ENCODE measurements around the gene TBCEL.

The TBCEL gene

GRCh38 chr11:121058941-121059340, 35.0 kb downstream of the TBCEL start:
- Histone ChIP-seq H3K27me3 (ENCODE audit: insufficient read depth, low read depth, severe bottlenecking) (no peaks in the 10 kb centered on the region), H3K4me3 (ENCODE audit: low read depth, low read length) (no peak overlapping the region), H3K9me3 (ENCODE audit: severe bottlenecking) (no peaks in the 10 kb centered on the region), H3K27ac (no peak overlapping the region), H3K36me3 (peaks cover 23% of the 10 kb centered on the region)
- DNase-seq = no peak
- TF ChIP-seq, protein P1, sequence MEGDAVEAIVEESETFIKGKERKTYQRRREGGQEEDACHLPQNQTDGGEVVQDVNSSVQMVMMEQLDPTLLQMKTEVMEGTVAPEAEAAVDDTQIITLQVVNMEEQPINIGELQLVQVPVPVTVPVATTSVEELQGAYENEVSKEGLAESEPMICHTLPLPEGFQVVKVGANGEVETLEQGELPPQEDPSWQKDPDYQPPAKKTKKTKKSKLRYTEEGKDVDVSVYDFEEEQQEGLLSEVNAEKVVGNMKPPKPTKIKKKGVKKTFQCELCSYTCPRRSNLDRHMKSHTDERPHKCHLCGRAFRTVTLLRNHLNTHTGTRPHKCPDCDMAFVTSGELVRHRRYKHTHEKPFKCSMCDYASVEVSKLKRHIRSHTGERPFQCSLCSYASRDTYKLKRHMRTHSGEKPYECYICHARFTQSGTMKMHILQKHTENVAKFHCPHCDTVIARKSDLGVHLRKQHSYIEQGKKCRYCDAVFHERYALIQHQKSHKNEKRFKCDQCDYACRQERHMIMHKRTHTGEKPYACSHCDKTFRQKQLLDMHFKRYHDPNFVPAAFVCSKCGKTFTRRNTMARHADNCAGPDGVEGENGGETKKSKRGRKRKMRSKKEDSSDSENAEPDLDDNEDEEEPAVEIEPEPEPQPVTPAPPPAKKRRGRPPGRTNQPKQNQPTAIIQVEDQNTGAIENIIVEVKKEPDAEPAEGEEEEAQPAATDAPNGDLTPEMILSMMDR (IDR thresholded peaks at IDR 0.05; ENCODE audit: low read depth, low read length) = no peak

GRCh38 chr11:121059605-121060004, 35.7 kb downstream of the TBCEL start:
- no peaks in the 10 kb centered on the region for H3K27me3 ChIP-seq (ENCODE audit: insufficient read depth, low read depth, severe bottlenecking)
- H3K36me3 ChIP-seq = peaks cover 17% of the 10 kb centered on the region
- no peak overlapping the region for H3K27ac ChIP-seq
- TF ChIP-seq, protein P1 (IDR thresholded peaks at IDR 0.05; ENCODE audit: low read depth, low read length) = no peak
- no peak overlapping the region for H3K4me3 ChIP-seq (ENCODE audit: low read depth, low read length)
- no peak for DNase-seq
- H3K9me3 ChIP-seq (ENCODE audit: severe bottlenecking) = no peaks in the 10 kb centered on the region

DNA sequence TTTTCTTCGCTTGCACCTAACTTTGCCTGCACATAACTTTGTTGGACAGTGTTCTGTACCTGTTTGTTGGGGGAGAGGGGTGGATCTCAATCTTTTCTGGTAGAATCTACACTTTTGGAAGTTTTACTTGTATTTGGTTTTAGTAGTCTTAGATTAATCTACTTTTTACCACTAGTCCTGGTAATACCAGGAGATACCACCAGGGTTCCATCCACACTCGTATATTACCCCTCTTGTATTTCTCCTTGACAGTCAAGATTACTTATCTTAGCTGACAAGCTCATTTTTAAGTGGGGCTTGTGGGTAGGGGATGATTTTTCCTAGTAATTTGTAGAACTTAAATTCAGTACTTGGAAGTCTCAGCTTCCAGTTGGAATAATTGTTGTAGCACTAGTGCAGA, 39.8 kb downstream of the TBCEL start:
- H3K4me3 ChIP-seq (ENCODE audit: low read depth, low read length) = no peak overlapping the region
- TF ChIP-seq, protein P1 (IDR thresholded peaks at IDR 0.05; ENCODE audit: low read depth, low read length) = no peak
- no peak overlapping the region for H3K27ac ChIP-seq
- peaks cover 5% of the 10 kb centered on the region for H3K36me3 ChIP-seq
- H3K27me3 ChIP-seq (ENCODE audit: insufficient read depth, low read depth, severe bottlenecking) = no peaks in the 10 kb centered on the region
- no peaks in the 10 kb centered on the region for H3K9me3 ChIP-seq (ENCODE audit: severe bottlenecking)
- no peak for DNase-seq

- Histone ChIP-seq H3K4me3 (ENCODE audit: low read depth, low read length) (no peak overlapping the region), H3K27ac (no peak overlapping the region), H3K27me3 (ENCODE audit: insufficient read depth, low read depth, severe bottlenecking) (no peaks in the 10 kb centered on the region), H3K36me3 (peaks cover 5% of the 10 kb centered on the region), H3K9me3 (ENCODE audit: severe bottlenecking) (no peaks in the 10 kb centered on the region)
- no peak for DNase-seq
- TF ChIP-seq, protein P1 (IDR thresholded peaks at IDR 0.05; ENCODE audit: low read depth, low read length) = no peak
These were observed 42.7 kb downstream of the TBCEL start for GRCh38 chr11:121066623-121067022.

DNA sequence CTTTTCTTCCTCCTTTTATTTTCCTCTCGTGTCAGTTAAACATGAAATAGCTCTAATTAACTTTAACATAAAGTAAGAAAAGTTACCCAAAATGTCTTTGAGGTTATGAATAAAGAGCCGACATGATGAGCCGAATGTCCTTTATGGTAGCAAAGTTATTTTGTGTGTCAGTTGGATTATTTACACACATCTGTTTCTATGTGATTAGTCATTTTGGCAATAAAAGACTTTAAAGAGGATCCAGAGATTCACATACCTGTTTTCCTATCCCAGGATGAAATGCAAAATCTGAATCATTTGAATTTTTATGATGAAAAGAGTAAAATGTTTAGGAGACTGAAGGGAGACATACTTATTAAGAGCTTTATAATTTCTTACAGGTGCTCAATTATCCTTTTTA, 43.1 kb downstream of the TBCEL start:
- H3K27me3 ChIP-seq (ENCODE audit: insufficient read depth, low read depth, severe bottlenecking) = no peaks in the 10 kb centered on the region
- H3K36me3 ChIP-seq = peaks cover 6% of the 10 kb centered on the region
- TF ChIP-seq, protein P1 (IDR thresholded peaks at IDR 0.05; ENCODE audit: low read depth, low read length) = no peak
- no peak overlapping the region for H3K4me3 ChIP-seq (ENCODE audit: low read depth, low read length)
- no peak for DNase-seq
- no peaks in the 10 kb centered on the region for H3K9me3 ChIP-seq (ENCODE audit: severe bottlenecking)
- H3K27ac ChIP-seq = no peak overlapping the region

DNA sequence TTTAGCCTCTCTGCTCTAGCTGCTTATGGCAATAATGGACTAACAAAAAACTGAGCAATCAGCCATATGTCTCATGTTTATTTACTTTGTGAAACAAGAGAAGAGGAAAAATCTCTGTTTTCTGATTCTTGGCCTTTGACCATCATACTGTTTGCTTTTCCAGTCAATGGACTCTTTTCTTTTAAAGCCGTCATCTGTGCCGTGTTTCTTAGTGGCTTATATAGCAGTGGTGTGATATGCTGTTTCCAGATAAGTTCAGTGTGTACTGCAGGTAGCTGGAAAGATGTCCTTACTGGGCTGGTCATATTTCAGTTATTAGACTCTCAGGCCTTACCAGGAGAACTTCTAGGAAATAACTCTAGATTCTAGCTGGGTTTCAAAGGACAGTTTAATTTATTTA, 43.6 kb downstream of the TBCEL start:
- TF ChIP-seq, protein P1 (IDR thresholded peaks at IDR 0.05; ENCODE audit: low read depth, low read length) = no peak
- Histone ChIP-seq H3K4me3 (ENCODE audit: low read depth, low read length) (no peak overlapping the region), H3K27ac (no peak overlapping the region), H3K9me3 (ENCODE audit: severe bottlenecking) (no peaks in the 10 kb centered on the region), H3K36me3 (peaks cover 5% of the 10 kb centered on the region), H3K27me3 (ENCODE audit: insufficient read depth, low read depth, severe bottlenecking) (no peaks in the 10 kb centered on the region)
- no peak for DNase-seq
